ENCODE results near the gene MAP2K3.
"Not testable (repeated sequence)": the region's sequence is repeated elsewhere in the genome, so short reads cannot be mapped to it uniquely, and the experiment has no call there.

MAP2K3 gene

DNA sequence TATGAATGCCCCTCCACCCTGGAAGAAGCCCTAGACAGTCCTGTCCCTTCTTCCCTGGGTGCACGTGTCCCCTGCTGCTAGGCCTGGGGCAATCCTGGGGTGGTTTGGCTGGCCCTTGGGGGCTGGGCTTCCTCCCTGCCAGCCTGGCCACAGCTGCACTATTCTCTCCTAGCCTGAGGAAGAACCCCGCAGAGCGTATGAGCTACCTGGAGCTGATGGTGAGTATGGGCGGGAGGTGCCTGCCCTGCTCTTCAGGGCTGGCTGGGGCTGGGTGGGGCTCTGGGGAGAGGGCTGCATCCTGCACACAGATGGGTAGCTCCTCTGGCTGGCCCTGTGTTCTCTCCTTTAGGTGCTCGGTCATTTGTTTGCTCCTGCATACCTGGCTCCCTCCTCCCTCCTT, 28.8 kb downstream of the MAP2K3 start:
- no peak overlapping the region for H3K4me3 ChIP-seq (ENCODE audit: low read depth, low read length)
- TF ChIP-seq, protein P1, sequence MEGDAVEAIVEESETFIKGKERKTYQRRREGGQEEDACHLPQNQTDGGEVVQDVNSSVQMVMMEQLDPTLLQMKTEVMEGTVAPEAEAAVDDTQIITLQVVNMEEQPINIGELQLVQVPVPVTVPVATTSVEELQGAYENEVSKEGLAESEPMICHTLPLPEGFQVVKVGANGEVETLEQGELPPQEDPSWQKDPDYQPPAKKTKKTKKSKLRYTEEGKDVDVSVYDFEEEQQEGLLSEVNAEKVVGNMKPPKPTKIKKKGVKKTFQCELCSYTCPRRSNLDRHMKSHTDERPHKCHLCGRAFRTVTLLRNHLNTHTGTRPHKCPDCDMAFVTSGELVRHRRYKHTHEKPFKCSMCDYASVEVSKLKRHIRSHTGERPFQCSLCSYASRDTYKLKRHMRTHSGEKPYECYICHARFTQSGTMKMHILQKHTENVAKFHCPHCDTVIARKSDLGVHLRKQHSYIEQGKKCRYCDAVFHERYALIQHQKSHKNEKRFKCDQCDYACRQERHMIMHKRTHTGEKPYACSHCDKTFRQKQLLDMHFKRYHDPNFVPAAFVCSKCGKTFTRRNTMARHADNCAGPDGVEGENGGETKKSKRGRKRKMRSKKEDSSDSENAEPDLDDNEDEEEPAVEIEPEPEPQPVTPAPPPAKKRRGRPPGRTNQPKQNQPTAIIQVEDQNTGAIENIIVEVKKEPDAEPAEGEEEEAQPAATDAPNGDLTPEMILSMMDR (IDR thresholded peaks at IDR 0.05; ENCODE audit: low read depth, low read length, missing control alignments) = no peak
- DNase-seq (ENCODE audit: low read depth) = no peak

DNA sequence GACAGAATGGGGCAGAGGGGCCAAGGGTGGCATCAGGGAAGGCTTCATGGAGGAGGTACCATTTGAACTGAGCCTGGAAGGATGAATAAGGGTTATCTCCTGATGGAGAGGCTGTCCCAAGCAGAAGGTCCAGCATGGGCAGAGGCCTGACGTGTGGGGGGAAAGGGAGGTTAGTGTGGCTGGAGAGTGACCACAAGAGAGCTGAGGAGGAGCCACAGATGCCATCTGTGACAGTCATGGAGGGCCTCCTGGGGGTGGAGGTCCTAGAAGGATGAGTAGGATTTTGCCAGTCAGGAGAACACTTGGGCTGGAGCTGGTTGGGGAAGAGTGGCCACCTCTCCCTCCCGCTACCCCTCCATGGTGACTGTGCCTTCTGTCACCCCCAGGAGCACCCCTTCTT, 29.2 kb downstream of the MAP2K3 start:
- DNase-seq (ENCODE audit: low read depth); H3K4me3 ChIP-seq (ENCODE audit: low read depth, low read length): not testable (repeated sequence)

DNA sequence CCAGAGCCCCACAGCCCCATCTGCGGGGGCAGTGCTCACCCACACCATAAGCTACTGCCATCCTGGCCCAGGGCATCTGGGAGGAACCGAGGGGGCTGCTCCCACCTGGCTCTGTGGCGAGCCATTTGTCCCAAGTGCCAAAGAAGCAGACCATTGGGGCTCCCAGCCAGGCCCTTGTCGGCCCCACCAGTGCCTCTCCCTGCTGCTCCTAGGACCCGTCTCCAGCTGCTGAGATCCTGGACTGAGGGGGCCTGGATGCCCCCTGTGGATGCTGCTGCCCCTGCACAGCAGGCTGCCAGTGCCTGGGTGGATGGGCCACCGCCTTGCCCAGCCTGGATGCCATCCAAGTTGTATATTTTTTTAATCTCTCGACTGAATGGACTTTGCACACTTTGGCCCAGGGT, 29.8 kb downstream of the MAP2K3 start:
- not testable (repeated sequence) for H3K4me3 ChIP-seq (ENCODE audit: low read depth, low read length); DNase-seq (ENCODE audit: low read depth)

DNA sequence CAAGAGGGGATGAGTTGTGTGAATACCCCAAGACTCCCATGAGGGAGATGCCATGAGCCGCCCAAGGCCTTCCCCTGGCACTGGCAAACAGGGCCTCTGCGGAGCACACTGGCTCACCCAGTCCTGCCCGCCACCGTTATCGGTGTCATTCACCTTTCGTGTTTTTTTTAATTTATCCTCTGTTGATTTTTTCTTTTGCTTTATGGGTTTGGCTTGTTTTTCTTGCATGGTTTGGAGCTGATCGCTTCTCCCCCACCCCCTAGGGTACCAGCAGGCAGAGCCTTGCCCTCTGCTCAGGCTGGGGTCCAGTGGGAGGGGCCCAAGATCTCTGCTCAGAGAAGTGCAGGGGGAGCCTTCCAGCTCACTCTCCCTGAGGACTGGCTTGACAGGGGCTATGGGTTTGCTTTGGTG, 30.2 kb downstream of the MAP2K3 start:
- DNase-seq (ENCODE audit: low read depth); H3K4me3 ChIP-seq (ENCODE audit: low read depth, low read length): not testable (repeated sequence)

DNA sequence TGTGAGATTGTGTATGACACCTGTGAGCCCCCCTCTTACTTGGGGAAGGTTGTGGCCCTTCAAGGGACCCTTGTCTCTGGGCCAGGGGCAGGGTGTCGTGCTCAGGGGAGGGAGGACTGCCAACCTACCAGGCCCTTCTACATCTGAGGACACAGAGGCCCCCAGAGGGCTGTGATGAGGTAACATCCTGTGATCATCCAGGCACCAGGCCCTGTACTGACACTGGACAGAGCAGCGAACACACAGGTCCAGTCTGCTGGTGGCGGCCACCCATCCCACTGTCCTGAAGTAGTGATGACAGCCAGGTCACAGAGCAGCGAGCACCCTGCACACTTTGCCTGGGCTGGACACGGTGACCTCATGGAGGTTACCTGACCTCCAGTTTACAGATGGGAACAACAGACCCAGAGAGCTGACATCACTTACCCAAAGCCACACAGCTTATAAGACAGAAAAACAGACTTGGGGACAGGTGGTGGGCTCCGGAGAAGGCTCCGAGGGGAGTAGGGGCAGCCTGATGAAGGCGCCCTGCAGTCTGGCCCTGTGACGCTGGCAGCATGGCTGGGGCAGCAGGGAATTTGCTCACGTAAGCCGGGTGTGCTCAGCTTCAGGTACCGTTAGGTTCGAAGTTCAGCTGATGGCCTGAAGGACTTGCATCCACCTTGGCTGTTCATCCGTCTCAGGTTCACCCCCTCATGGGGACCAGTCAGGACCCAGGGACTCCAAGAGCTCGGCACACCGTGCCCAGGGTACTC, 30.9 kb downstream of the MAP2K3 start:
- not testable (repeated sequence) for H3K4me3 ChIP-seq (ENCODE audit: low read depth, low read length); DNase-seq (ENCODE audit: low read depth)

DNA sequence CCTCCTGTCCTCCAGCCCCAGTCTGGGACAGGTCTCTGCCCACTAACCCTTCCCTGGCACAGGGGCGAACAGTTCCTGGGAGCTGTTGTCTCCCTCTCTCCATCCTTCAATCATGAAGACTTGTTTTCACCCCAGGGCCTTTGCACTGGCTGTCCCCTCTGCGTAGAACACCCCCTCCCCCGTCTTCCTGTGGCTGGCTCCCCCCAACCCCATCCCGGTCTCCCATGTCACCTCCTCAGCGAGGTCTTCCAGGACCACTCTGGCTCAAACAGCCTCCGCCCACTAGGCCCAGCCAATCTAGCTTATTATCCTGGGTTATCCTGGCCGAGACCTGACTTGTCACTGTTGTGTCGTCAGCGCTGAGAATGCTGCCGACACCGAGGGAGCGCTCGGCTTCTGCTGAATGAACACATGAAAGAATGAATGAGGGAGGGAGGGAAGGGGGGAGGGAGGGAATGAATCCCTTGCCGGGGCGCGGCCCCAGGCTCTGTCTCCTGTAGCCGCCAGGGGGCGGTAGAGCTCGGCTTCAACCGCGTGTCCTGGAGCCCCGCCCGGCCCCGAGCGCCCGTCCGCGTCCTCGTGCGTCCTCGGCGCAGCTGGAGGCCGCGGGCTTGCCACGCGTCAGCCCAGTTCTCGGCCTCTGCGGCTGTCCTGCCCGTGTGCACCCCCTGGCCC, 31.8 kb downstream of the MAP2K3 start:
- not testable (repeated sequence) for H3K4me3 ChIP-seq (ENCODE audit: low read depth, low read length); DNase-seq (ENCODE audit: low read depth)

DNA sequence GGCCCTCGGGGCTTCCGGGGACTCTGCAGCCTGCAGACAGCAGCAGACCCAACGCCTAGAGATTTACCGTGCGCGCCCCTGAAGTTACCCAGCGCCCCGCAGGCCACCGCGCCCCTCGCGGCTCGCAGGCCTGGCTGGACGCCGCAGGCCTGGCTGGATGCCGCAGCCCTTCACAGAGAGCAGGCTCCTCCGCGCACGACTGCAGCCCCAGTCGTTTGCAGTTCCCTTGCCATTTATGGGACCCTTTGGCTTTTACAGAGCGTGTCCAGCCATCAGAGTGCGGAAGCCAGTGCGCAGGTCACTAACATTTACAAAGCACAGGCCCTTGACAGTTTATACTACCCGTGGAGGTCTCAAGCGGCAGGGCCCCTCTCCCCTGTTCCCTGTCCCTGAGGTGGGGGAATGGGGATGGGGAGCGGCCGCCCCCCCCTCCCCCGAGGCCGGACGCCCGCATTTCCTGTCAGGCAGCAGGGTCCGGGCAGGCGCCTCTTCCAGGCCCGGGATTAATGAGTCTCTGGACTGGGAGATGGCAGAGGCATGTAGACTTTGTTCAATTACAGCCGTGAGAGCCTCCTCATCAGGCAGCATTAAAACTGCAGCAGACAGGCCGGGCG, 32.5 kb downstream of the MAP2K3 start:
- H3K4me3 ChIP-seq (ENCODE audit: low read depth, low read length); DNase-seq (ENCODE audit: low read depth): not testable (repeated sequence)

DNA sequence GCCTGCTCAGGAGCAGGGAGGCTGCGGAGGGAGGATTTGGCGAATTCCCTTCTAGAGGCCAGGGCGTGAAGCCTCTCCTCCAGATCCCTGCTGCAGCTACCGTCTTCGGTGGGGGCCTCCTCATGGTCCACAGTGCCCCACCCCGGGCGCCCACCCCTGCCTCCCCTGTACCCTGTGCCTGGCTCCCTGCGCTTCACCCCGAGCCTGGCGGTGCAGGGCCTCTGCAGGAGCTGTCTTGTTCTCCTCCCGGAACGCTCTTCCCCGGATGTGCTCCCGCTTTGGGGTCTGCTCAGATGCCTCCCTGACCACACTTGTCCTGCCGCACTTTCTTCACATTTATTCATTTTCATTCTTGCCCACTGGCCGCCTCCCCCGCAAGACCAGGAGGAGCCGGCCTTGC, 33.3 kb downstream of the MAP2K3 start:
- not testable (repeated sequence) for H3K4me3 ChIP-seq (ENCODE audit: low read depth, low read length); DNase-seq (ENCODE audit: low read depth)

DNA sequence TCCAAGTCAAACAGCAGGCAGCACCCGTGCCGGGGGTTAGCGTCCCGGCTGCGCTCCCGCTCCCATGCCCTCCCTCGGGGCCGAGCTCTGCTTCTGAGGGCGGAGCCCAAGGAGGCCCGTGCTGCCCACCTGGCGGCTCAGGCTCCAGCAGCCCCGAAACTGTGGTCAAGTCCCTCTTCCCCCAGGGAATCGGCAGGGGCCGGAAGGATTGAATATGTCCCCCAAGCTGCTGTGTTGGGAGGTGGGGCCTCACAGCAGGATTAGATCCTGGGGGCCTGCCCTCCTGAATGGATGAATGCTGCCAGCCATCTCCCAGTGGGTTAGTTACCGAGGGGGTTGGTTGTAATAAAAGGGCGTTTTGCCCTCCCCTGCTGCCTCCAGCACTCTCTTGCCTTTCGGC, 33.9 kb downstream of the MAP2K3 start:
- TF ChIP-seq, protein P1 (IDR thresholded peaks at IDR 0.05; ENCODE audit: low read depth, low read length, missing control alignments) = no peak
- DNase-seq (ENCODE audit: low read depth) = no peak
- no peak overlapping the region for H3K4me3 ChIP-seq (ENCODE audit: low read depth, low read length)

DNA sequence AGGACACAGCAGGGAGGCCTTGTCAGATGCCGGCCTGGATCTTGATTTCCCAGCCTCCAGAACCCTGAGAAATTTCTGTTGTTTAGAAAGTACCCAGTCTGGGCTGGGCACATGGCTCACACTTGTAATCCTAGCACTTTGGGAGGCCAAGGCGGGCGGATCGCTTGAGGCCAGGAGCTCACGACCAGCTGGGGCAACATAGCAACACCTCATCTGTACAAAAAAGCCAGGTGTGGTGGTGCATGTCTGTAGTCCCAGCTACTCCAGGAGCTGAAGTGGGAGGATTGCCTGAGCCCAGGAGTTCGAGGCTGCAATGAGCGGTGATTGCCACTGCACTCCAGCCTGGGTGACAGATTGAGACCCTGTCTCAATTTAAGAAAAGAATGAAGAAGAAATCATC, 34.3 kb downstream of the MAP2K3 start:
- not testable (repeated sequence) for DNase-seq (ENCODE audit: low read depth)

DNA sequence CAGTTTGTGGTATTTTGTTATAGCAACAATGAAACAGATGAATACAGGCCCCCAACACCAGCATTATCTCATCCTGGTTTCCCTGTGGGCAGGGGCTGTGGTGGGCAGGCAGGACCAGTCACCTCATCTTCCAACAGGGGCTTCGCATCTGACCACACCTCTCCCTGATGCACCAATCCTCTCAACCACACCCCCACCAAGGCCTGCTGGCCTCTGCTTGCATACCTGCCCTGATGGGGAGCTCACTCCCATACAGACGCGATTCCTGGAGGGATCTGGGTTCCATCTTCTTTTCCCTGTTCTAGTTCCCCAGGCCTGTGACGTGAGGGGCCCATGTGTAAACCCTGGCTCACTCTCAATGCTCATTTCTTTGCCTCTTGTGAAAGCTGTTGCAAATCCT, 34.7 kb downstream of the MAP2K3 start:
- not testable (repeated sequence) for H3K4me3 ChIP-seq (ENCODE audit: low read depth, low read length); DNase-seq (ENCODE audit: low read depth)

More for the DNA sequence above, 34.3 kb downstream of the MAP2K3 start:
- not testable (repeated sequence) for H3K4me3 ChIP-seq (ENCODE audit: low read depth, low read length)

DNA sequence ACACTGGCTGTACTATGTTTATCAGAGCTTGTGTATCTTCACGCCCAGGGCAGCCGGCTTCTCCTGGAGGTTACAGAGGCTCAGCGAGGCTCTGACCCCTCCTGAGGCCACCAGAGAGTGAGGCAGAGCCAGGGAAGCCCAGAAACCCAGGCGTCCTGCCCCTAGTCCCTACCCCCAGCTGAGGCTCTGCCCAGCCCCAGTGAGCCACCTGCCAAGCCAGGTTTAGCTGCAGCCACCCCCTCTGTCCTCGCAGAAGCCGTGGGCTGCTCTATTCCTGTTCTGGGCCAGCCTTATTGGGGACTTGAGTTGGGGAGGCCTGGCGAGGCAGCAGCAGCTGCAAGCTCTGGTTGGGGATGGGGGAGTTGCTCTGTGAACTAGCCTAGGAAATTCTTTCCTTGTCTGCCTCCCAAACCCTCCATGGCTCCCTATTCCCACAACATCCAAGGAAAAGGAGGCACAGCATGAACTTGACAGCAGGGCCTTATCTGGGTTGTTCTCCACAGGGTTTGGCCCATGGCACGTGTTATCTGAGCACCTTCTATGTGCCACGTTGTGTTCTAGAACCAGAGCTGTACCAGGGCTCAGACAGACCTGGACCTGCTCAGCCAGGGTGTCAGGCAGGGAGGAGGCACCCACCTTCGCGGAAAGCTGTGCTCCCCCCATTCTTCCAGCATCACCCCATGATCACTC, 35.3 kb downstream of the MAP2K3 start:
- DNase-seq (ENCODE audit: low read depth) = not testable (repeated sequence)

DNA sequence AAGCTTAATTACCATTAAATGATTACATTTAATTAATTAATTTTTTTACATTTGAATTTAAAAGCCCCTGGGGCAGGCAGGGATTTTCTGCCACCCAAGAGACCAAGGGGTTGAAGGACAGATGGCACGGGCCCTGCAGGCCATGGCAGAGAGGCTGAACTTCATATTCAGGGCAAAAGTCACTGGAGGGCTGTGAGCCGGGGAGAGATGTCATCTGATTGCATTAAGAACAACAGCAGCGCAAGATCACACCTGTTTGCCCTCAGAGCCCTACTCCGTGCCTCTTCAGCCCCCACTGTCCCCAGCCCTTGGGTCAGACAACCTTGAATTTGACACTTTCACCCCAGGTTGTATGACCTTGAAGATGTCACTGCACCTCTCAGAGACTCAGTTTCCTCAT, 35.9 kb downstream of the MAP2K3 start:
- not testable (repeated sequence) for DNase-seq (ENCODE audit: low read depth); H3K4me3 ChIP-seq (ENCODE audit: low read depth, low read length)

More for the DNA sequence above, 35.3 kb downstream of the MAP2K3 start:
- not testable (repeated sequence) for H3K4me3 ChIP-seq (ENCODE audit: low read depth, low read length)

DNA sequence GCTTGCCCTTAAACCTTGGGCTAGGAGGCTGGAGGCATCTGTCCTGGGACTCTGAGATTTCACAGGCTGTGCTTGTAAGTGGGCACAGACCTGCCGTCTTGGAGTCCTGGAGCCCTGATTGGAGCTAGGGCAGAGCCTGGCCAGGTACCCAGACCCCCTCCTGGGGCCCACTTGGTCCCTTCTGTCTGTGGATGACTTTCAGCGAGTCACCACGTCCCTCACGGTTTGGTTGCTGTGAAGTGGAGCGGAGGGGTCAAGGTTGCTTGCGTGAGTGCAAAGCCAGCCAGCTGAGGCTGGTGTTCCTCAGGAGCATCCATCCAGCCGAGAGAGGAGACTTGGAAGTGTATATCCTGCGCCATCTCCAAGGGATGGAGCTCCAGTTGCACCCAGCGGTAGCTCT, 36.5 kb downstream of the MAP2K3 start:
- not testable (repeated sequence) for DNase-seq (ENCODE audit: low read depth); H3K4me3 ChIP-seq (ENCODE audit: low read depth, low read length)

DNA sequence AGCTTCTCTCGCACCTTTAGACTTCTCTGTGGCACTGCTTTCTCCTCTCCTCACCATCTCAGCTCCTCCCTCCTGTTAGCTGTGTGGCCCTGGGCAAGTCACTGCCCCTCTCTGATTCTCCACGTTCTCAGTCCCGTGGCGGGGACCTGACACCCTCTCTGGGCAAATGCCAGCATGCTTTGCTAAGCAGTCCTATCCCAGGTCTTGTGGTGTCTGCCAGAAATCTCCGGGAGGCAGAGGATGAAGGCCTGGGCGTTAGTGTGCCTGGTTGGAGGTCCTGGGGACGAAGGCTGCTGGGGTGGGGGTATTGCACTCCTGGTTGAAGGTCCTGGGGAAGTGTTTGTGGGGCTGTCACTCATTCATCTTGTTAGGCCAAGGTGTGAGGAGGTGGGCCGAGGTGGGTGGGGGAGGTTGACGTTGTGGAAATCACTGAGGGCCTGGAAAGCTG, 37.3 kb downstream of the MAP2K3 start:
- DNase-seq (ENCODE audit: low read depth); H3K4me3 ChIP-seq (ENCODE audit: low read depth, low read length): not testable (repeated sequence)

Measured in GM12864 (cell line).